Activated CD8-positive, alpha-beta memory T cell treated with anti-CD3 and anti-CD28 coated beads, Interleukin-2, amount 50 U/mL, for 4 hours (primary cell): Measurements from ENCODE around the gene HTR6.
A peak's percentile ranks its signal among the peaks of the same experiment; 100 is the strongest.

Source experiments
- DNase-seq: peaks from one replicate; pipeline ENCODE4 v3.0.0-alpha.2; 2020

Gene HTR6

GRCh38 chr1:19689856-19690255, 25.2 kb downstream of the HTR6 start:
- no peak for DNase-seq

DNA sequence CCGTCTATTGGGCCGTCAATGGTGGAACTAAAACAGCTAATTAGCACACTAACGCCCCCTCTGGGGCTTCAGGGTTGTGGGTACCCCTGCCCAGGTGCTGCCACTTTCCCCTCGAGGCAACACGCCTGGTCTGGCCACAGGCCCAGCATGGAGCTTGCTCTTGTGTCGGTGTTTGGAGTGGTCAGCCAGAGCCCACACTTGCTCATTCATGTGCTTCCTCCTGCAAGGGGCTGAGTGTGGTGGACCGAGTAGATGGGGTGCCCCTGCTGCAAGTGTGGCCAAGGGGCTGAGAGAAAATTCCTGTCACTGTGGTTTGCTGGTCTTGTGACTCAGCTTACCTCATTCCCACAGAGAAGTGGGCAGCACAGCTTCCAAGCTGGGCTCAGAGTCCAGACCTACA, 25.7 kb downstream of the HTR6 start:
- no peak for DNase-seq

GRCh38 chr1:19694298-19694697, 29.6 kb downstream of the HTR6 start:
- DNase-seq = no peak

- DNase-seq = no peak
Measured at GRCh38 chr1:19695772-19696171, 31.1 kb downstream of the HTR6 start.

- no peak for DNase-seq
Measured at GRCh38 chr1:19696820-19697219, 32.1 kb downstream of the HTR6 start.

- DNase-seq = no peak
Measured at GRCh38 chr1:19698181-19698580, 33.5 kb downstream of the HTR6 start.

DNA sequence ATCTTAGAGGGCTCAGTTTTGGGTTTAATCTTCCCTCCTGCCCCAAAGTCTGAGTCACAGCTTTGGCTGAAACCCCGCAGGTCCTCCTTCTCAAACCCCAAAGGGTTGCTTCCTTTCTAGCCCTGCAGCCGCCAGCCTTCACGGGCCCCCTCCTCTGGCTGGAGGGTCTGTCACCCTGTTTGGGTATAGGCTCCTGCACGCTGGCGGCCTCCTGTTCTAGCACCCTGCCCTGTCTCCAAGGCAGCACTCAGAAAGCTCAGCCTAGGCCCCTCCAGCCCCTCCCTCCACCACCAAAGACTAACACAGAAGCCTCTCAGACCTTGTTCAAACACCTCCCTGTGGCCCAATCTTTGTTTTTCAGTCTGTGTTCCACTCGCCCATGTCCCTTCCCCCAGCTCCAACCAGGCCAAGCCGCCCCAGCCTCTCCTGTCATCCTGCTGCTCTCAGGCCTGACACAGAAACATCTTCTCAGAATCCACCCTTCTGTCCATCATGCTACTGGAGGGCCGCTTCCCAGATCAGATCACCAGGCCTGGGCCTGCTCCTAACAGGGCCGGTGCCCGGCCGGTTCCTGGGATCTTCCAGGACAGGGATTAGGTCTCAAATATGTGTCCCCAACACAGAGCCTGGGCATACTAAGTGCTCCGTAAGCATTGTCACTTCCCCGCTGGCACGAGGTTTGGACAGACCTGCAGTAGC, 35.6 kb downstream of the HTR6 start:
- no peak for DNase-seq

GRCh38 chr1:19703280-19703679, 38.6 kb downstream of the HTR6 start:
- DNase-seq = no peak

GRCh38 chr1:19704247-19705113, 39.8 kb downstream of the HTR6 start:
- DNase-seq = peak; percentile 62

- DNase-seq = no peak
Measured at GRCh38 chr1:19705464-19705863, 40.8 kb downstream of the HTR6 start.

- DNase-seq = no peak
Measured at GRCh38 chr1:19706136-19706535, 41.5 kb downstream of the HTR6 start.

DNA sequence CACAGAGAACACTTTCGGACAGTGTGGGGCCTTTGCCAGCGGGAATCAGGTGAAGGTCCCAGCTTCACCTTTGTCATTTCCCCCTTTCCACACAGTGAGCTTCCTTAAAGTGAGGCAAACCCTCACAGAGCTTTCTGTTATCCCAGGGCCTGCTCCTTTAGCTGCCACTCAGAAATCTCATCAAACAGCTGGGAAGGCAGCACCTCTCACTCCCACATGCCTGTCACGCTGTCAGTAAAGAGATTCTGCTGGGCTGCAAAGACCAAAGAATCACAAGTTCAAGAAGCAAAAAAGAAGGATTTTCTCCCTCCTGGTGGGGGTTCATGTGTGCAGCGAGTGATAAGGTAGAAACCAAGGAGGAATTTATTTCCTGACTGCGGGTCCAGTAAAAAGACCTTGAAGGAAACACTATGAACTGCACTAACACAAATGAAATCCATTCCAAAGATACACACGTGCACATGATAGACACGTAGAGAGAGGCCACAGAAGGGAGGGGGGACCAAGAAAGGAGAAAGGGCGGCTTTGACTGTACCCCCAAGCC, 44.0 kb downstream of the HTR6 start:
- DNase-seq = no peak

DNA sequence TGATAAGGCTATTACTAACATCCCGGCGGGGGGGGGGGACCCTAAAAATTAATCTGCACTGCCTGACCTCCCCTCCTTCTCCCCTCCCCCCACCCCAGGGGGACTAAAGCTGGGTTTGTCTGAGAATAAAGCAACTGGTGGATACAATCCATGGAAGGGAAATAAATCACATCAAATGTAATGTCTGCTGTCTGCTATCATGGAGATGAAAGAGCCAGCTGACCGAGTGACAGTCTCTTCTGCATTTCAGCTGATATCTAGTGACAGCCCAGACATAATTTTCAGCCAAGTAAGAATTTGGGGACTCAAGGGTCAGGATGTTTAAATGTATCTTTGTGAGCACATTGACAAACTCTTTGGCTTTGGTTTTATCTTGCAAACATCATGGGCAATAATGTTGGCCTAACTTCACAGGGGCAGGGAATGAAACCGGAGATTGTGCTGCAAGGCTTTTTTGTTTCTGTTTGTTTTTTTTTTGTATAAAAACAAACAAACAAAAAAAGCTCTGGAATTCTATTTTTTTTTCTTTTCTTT, 44.7 kb downstream of the HTR6 start:
- no peak for DNase-seq

GRCh38 chr1:19710825-19711611, 46.3 kb downstream of the HTR6 start:
- no peak for DNase-seq

- DNase-seq = no peak
Measured at GRCh38 chr1:19712928-19713327, 48.3 kb downstream of the HTR6 start.

DNA sequence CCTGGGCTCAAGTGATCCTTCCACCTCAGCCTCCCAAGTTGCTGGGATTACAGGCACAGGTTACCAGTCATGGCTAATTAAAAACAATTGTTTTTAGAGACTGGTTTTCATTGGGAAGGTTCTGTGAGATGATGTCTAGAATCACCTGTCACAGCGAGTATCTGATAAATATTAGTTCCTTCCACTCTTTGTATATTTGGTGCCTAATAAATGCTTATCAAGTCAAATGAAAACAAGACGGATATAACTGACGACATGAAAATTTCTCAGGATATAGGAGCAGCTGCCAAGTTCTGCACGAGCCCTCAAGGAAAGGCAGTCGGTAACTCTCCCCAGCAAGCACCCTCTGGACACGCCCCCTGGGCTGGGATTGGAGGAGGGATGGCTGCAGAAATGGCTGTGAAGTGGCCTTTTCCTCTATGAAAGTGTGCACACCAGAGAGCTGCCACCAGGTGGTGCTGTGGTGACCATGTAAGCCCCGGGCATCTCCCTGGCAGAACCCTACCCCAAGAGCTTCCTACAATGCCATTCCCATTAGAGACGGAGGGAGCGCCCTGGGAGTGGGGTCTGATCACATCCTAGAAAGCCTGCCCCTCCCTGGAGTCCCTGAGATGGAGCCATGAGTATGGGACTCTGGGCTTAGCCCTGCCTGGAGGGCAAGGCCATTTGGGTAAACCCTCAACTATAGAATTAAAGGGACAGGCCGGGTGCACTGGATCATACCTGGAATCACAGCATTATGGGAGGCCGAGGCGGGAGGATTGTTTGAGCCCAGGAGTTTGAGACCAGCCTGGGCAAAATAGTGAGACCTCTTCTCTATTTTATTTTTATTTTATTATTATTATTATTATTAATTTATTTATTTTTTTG, 50.9 kb downstream of the HTR6 start:
- DNase-seq = peak; percentile 80

- no peak for DNase-seq
Measured at GRCh38 chr1:19717467-19717866, 52.8 kb downstream of the HTR6 start.

DNA sequence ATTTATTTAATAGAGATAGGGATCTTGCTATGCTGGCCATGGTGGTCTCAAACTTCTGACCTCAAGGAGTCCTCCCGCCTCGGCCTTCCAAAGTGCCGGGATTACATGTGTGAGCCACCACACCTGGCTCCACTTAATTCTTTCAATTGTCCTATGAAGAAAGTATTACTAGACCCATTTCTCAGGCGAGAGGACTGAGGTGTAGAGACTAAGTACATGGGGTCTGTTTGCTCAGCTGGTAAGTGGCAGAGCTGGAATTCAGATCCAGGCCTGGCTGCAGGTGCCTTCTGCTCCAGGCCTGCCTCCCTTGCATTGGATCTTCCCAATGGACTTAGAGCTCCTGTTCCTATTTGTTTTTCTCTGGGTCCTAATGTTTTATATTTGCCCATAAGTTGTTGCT, 55.5 kb downstream of the HTR6 start:
- DNase-seq = no peak

DNA sequence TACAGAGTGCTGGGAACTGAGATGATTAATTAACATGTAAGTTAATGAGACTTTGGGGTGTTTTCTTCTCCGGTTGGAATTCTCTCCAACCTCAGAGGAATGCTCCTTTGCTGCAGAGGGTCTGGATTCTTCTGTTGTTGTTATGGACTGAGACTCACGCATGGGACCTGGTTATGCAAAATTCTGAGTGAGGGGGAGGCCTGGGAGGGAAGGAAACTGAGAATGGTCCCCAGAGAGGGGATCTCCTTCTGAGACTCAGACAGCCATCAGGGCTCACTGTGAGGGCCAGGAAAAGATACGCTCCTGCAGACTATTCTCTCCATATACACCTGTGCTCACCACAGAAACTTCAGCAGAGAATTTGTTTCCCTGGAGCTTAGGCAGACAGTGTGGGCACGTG, 56.3 kb downstream of the HTR6 start:
- DNase-seq = no peak

- DNase-seq = no peak
Measured at GRCh38 chr1:19723874-19724273, 59.2 kb downstream of the HTR6 start.

- no peak for DNase-seq
Measured at GRCh38 chr1:19725606-19726005, 60.9 kb downstream of the HTR6 start.
